B cell (primary cell): ENCODE measurements around the gene PHACTR3.

Source experiments
- CTCF ChIP-seq: fragments of 200-600 bp; IDR thresholded peaks from one replicate; pipeline ENCODE4 v1.8.0; 2022; ENCODE audit warnings: antibody characterized with exemption, mild to moderate bottlenecking
- EZH2 ChIP-seq: IDR thresholded peaks from 2 replicates; pipeline ENCODE4 v1.6.1; 2012; ENCODE audit warnings: borderline replicate concordance, low read depth, mild to moderate bottlenecking, moderate library complexity, low read length; ENCODE audit not compliant: insufficient read depth, poor library complexity, severe bottlenecking

GRCh38 chr20:59845472-59845871 lies 241.1 kb downstream of the PHACTR3 start:
- TF ChIP-seq EZH2, result no peak
- TF ChIP-seq CTCF, result no peak
